Activated B cell treated with CpG ODN at 0.5 μM for 24 hours (primary cell): Measurements from ENCODE around the gene VPS35L. TPM values are rescaled to one million over a fixed set of nuclear protein-coding genes. Genes with fewer than 3 reads are reported as not detected.

Source experiments
- ATAC-seq: fragments of 200-7000 bp; cut with Tn5 transposase; one replicate; pipeline ENCODE4 v1.10.0; 2021; ENCODE audit warnings: low read depth, mild to moderate bottlenecking, moderate library complexity
- CTCF ChIA-PET: fragments of 350-600 bp; sonication (Branson Sonifier 250); formaldehyde crosslinking; loops from one replicate; lab custom pipeline; 2021; ENCODE audit warnings: antibody characterized with exemption; lab: Charles Lee
- POLR2A ChIA-PET: fragments of 350-600 bp; sonication (Branson Sonifier 250); formaldehyde crosslinking; loops from one replicate; lab custom pipeline; 2021; ENCODE audit warnings: antibody characterized with exemption; lab: Charles Lee
- DNase-seq: peaks from one replicate; pipeline ENCODE4 v3.0.0; 2022
- H3K27ac Mint-ChIP-seq: one replicate; pipeline ENCODE4 v1.8.0; 2020; ENCODE audit warnings: mixed read lengths
- H3K27me3 Mint-ChIP-seq: one replicate; pipeline ENCODE4 v1.8.0; 2021; ENCODE audit warnings: mixed read lengths
- H3K36me3 Mint-ChIP-seq: one replicate; pipeline ENCODE4 v1.8.0; 2021; ENCODE audit warnings: low read depth, mixed read lengths
- H3K4me1 Mint-ChIP-seq: one replicate; pipeline ENCODE4 v1.8.0; 2021; ENCODE audit warnings: mixed read lengths
- H3K4me3 Mint-ChIP-seq: one replicate; pipeline ENCODE4 v1.8.0; 2020; ENCODE audit warnings: mild to moderate bottlenecking, mixed read lengths
- H3K9me3 Mint-ChIP-seq: one replicate; pipeline ENCODE4 v1.8.0; 2020; ENCODE audit warnings: mixed read lengths
- CTCF ChIP-seq: fragments of 200-600 bp; IDR thresholded peaks from one replicate; pipeline ENCODE4 v1.8.0; 2022; ENCODE audit warnings: antibody characterized with exemption, mild to moderate bottlenecking
- intact Hi-C: fragments of 100-400 bp; cut with micrococcal nuclease; formaldehyde crosslinking; loops from one replicate; pipeline ENCODE4 v1.15.1; 2024
- total RNA-seq: library from RNA; stranded (reverse); gene quantifications from 2 replicates; pipeline ENCODE4 v1.2.3, GENCODE V29; 2022

VPS35L gene
- total RNA-seq, 1 donor from 2014 or later, result 66.0 TPM

GRCh38 chr16:19704321-19705145 is 149.0 kb downstream of the VPS35L start:
- no peak for TF ChIP-seq CTCF
- Mint-ChIP-seq H3K27ac (no peak overlapping the region), H3K4me1 (no peaks in the 10 kb centered on the region), H3K36me3 (peaks cover 88% of the 10 kb centered on the region), H3K4me3 (no peak overlapping the region), H3K9me3 (no peaks in the 10 kb centered on the region), H3K27me3 (no peaks in the 10 kb centered on the region)
- ATAC-seq (no peak), DNase-seq (no peak)
- intact Hi-C loops, result no loop called here
- ChIA-PET CTCF (no interaction called here), POLR2A (no interaction called here)

- ATAC-seq, result no peak
- TF ChIP-seq CTCF, result no peak
- Mint-ChIP-seq H3K4me3 (no peak overlapping the region), H3K36me3 (peaks cover 88% of the 10 kb centered on the region), H3K9me3 (no peaks in the 10 kb centered on the region), H3K27me3 (no peaks in the 10 kb centered on the region), H3K27ac (no peak overlapping the region), H3K4me1 (no peaks in the 10 kb centered on the region)
- CTCF ChIA-PET, result no interaction called here
- intact Hi-C loops, result no loop called here
- DNase-seq, result no peak
- POLR2A ChIA-PET, result interaction anchor here (0.5 kb wide), 1 partner anchor 30 kb away, joined by 3 read pairs; no protein-coding TSS in a partner anchor
Observed at GRCh38 chr16:19705146-19705501, 149.6 kb downstream of the VPS35L start.

- ChIA-PET CTCF (no interaction called here), POLR2A (interaction anchor here (0.6 kb wide), 1 partner anchor 28 kb away, joined by 5 read pairs; no protein-coding TSS in a partner anchor)
- no peak for TF ChIP-seq CTCF
- Mint-ChIP-seq H3K4me3 (no peak overlapping the region), H3K36me3 (peaks cover 88% of the 10 kb centered on the region), H3K27me3 (no peaks in the 10 kb centered on the region), H3K4me1 (no peaks in the 10 kb centered on the region), H3K9me3 (no peaks in the 10 kb centered on the region), H3K27ac (no peak overlapping the region)
- ATAC-seq (no peak), DNase-seq (no peak)
- intact Hi-C loops, result no loop called here
Observed at GRCh38 chr16:19705843-19706242, 150.3 kb downstream of the VPS35L start.

GRCh38 chr16:19706846-19707245 is 151.3 kb downstream of the VPS35L start:
- Mint-ChIP-seq H3K36me3 (peaks cover 87% of the 10 kb centered on the region), H3K4me1 (no peaks in the 10 kb centered on the region), H3K4me3 (no peak overlapping the region), H3K27me3 (no peaks in the 10 kb centered on the region), H3K9me3 (no peaks in the 10 kb centered on the region), H3K27ac (no peak overlapping the region)
- ChIA-PET POLR2A (no interaction called here), CTCF (no interaction called here)
- no peak for TF ChIP-seq CTCF
- DNase-seq (no peak), ATAC-seq (no peak)
- intact Hi-C loops, result no loop called here

GRCh38 chr16:19707569-19708295 is 152.2 kb downstream of the VPS35L start:
- Mint-ChIP-seq H3K4me3 (no peak overlapping the region), H3K9me3 (no peaks in the 10 kb centered on the region), H3K4me1 (no peaks in the 10 kb centered on the region), H3K27me3 (no peaks in the 10 kb centered on the region), H3K36me3 (peaks cover 85% of the 10 kb centered on the region), H3K27ac (no peak overlapping the region)
- intact Hi-C loops, result no loop called here
- CTCF ChIA-PET, result no interaction called here
- ATAC-seq, result no peak
- no peak for TF ChIP-seq CTCF
- DNase-seq, result no peak
- POLR2A ChIA-PET, result no interaction called here
